Mesenteric fat pad (tissue), 1 donor: ENCODE data around the gene BOLL. TPM values are rescaled to one million over a fixed set of nuclear protein-coding genes. Genes with fewer than 3 reads are reported as not detected.
"Not testable (repeated sequence)": the region's sequence is repeated elsewhere in the genome, so short reads cannot be mapped to it uniquely, and the experiment has no call there.

Experiments used
- DNase-seq: peaks from one replicate; pipeline ENCODE4 v3.0.0-alpha.2; 2020; ENCODE audit warnings: low spot score
- total RNA-seq: library from RNA; stranded (reverse); fragmentation: NEBNext Ultra II Directional; extraction: Animal tissue kit (Norgen Biotek cat#: 25700); gene quantifications from one replicate; pipeline ENCODE4 v1.2.1, GENCODE V29; 2021
- donor health status: DM: yes; HTN: yes; CAD: no.

Gene BOLL
- total RNA-seq, 1 donor from 2014 or later = not detected

DNA sequence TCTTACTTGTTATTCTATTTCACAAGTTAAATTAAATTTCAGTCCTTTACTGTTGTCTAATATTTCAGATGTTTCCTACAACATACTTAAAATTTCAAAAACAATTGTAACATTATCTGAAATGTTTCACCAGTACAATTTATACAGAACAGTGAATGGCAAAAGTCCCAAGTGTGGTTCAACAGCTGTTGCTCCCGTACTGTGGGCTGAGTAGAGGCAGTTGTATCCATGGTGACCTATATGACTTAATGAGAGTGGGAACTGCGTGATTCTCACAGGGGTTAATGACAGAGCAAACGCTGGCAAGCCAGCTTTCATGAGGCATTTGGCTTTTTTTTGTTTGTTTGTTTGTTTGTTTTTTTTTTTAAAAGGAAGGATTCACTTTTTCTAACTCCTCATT lies 13.9 kb upstream of the BOLL start:
- no peak for DNase-seq

DNA sequence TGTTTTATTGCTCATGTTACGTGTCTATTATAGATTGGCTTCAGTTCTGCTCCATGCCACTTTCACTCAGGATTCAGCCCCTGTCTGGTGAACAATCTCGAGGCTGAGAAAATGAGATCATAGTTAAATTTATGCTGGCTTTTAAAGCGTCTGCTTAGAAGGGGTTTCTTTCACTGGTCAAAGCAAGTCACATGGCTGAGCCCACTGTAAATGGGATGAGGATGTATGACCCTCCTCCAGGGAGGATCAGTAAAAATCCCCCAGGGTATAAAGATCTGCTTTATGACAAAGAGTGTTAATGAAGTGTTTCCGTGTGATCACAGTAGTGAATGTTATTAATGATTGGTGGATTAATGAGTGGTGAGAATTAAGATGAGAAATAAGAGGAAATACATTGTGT lies 13.1 kb upstream of the BOLL start:
- no peak for DNase-seq

DNA sequence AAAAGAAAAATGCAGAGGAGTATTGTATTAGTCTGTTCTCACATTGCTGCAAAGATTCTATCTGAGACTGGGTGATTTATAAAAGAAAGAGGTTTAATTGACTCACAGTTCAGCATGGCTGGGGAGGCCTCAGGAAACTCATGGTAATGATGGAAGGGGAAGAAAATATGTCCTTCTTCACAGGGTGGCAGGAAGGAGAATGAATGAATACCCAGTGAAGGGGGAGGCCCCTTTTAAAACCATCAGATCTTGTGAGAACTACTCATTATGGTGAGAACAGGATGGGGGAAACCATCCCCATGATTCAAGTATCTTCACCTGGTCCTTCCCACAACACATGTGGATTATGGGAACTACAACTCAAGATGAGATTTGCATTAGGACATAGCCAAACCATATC lies 10.2 kb upstream of the BOLL start:
- no peak for DNase-seq

DNA sequence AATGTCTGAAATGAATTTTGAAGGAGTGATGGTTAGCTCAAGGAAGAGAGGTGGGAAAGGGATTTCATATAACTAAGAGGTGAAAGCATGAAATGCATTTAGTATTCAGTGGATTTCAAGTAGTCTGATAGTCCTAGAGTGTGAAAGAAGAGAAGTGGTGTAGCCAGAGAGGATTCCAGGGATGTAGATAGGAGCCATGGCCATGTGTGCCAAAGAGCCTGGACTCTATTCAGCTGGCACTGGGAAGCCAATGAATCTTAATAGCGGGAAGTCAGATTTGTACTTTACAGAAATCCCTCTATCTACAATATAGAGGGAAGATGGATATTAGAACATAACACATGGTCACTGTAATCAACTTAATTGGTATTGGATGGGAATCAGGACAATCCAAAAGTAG lies 8.3 kb upstream of the BOLL start:
- no peak for DNase-seq

- peak; percentile 89 for DNase-seq
Observed at GRCh38 chr2:197786010-197786877, 1.1 kb upstream of the BOLL start.

DNA sequence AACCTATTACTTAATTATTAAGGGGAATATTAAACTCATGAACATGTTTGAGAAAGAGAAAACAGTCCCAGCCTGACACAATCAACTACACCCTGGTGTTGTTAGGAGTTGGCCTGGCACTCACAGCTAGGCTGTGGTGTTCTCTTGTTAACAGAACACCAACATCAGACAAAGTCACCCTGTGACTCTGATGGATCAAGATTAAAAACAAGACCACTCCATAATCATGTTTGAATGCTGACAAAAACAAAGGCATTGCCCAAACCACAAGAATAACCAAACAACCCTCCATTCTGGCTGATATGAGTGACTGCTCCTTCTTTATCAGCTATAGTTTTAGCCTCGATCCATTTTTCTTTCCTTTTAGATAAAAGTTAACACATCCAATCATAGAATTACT lies 3.0 kb downstream of the BOLL start:
- no peak for DNase-seq

- no peak for DNase-seq
Observed at GRCh38 chr2:197779261-197779660, 5.9 kb downstream of the BOLL start.

GRCh38 chr2:197777823-197778407 lies 7.2 kb downstream of the BOLL start:
- no peak for DNase-seq

GRCh38 chr2:197760293-197760657 lies 24.8 kb downstream of the BOLL start:
- no peak for DNase-seq

GRCh38 chr2:197759625-197760292 lies 25.4 kb downstream of the BOLL start:
- DNase-seq = no peak

GRCh38 chr2:197759013-197759412 lies 26.1 kb downstream of the BOLL start:
- no peak for DNase-seq

DNA sequence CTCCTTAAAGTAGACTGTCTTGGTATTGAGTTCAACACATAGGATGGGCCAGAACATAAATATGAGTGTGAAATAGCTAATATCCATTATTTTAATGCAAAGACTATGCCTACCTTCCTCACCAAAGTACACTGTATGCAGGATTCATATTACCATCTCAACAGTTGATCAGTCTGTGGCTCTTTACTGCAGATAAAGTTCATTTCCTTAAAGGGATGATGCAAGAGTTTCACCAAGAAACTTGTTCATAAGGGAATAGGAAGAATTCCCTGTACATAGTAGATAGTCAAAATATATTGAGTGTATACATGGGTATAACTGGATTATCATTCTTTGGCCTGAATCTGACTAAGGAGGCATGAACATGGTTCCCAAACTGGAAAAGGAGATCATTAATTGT lies 44.9 kb downstream of the BOLL start:
- DNase-seq = no peak

DNA sequence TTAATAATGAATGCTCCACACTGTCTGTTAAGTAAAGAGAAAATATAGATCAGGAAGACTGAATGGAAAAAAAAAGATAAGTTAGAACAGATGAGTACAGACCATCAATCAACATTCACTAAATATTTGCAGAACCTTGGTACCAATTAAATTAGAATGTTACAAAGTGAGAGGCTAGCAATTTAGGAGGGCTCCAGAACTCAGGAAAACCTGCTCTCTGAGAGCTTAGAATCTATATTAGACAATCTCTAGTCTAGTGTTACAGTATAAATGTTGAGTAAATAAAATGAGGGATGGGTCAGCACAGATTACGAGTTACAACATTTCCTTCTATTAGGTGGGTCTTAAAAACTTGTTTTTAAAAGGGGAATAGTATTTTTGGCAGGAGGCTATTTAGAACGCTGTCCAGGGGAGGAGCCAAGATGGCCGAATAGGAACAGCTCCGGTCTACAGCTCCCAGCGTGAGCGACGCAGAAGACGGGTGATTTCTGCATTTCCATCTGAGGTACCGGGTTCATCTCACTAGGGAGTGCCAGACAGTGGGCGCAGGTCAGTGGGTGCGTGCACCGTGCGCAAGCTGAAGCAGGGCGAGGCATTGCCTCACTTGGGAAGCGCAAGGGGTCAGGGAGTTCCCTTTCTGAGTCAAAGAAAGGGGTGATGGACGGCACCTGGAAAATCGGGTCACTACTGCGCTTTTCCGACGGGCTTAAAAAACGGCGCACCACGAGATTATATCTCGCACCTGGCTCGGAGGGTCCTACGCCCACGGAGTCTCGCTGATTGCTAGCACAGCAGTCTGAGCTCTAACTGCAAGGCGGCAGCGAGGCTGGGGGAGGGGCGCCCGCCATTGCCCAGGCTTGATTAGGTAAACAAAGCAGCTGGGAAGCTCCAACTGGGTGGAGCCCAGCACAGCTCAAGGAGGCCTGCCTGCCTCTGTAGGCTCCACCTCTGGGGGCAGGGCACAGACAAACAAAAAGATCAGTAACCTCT lies 56.3 kb downstream of the BOLL start:
- DNase-seq = not testable (repeated sequence)

DNA sequence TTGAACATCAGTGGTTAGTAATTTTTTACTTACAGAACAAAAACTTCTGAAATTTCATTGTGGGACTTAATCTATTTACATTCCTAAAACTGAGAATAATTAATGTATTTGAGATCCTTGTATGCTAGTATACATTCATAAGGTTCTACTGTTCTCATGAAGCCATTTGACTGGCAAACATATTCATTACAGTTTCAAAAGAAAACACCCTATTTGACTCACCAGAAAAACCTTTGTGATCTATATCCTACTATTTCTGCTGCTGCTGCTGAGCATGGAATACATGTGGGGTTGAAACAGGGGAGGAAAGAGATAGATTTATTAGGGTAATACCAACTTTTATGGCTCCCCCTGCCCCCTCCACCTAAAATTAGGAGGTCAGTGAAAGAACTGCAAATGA lies 58.1 kb downstream of the BOLL start:
- DNase-seq = no peak

DNA sequence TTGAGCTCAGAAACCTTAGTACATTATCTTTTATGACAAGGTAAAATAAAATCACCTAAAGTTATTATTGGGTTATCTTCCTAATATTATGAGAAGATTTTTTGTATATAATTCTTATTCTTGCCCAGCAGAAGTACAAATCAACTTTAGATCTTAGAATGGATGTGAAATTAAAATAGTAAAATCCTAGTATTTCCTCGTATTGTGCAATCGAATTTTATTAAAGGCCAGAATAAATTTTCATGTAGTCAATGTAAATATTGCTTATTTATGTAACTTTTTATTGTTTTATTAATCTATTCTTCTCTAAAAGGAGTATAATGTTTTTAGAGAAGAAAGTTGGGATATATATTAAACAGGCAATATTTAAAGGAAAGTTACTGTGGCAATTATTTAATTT lies 67.3 kb downstream of the BOLL start:
- DNase-seq = no peak

DNA sequence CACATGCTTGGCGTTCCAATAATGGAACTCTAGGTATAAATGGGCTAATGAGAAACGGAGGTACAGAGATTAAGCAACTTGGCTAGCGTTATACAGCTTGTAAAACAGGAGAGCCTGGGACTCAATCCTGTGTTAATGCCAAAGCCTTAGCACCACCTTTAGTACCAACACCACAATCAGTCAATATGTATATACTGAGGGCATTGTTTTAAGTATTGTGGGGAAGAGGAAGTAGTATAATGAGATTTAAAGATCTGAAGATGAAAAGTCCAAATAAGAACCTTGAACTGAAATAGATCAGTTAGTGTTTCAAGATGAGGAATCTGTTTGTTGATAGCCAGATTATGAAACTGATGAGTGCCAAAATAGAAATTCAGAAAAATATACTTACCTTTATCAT lies 71.8 kb downstream of the BOLL start:
- DNase-seq = no peak

- DNase-seq = no peak
Observed at GRCh38 chr2:197711578-197711977, 73.5 kb downstream of the BOLL start.

GRCh38 chr2:197710424-197711042 lies 74.6 kb downstream of the BOLL start:
- DNase-seq = no peak

GRCh38 chr2:197709140-197709539 lies 76.0 kb downstream of the BOLL start:
- not testable (repeated sequence) for DNase-seq

DNA sequence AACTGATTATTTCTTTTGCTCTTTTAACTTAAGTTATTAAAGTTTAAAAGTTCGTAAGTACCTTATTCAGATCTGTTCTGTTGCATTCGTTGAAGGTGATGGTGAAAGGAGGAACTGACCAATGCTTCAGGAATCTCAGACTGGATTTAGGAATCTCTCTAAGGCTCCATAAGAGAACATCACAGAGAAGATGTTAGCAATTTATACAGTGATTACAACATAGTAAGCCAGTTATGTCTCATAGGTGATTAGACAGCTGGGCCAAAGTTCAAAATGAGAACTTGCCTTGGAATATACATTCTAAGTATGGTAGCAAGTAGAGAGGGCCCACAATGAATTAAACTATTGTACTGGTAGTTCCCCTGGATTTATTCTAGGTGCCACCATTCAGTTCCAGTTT lies 76.8 kb downstream of the BOLL start:
- no peak for DNase-seq
